ENCODE data around the gene SLC16A9. TPM values are rescaled to one million over a fixed set of nuclear protein-coding genes. Genes with fewer than 3 reads are reported as not detected.

The SLC16A9 gene
- total RNA-seq, 1 experiment from 2014 or later: 5.9 TPM

- TF ChIP-seq CTCF (IDR thresholded peaks at IDR 0.05 in 2 of 3, conservative IDR thresholded peaks at IDR 0.05 in 1 of 3; ENCODE audit: borderline replicate concordance in 1 of 3, insufficient read depth in 1 of 3, low read depth in 2 of 3, low read length in 2 of 3) (peak; percentile 52 to 62 (median 55); a peak in 5 of 6 replicates), POLR2A (IDR thresholded peaks at IDR 0.05; ENCODE audit: borderline replicate concordance, extremely low read depth, insufficient read depth, insufficient read length) (no peak), POLR2AphosphoS5 (IDR thresholded peaks at IDR 0.05; ENCODE audit: low read depth, low read length) (no peak), SRF (IDR thresholded peaks at IDR 0.05; ENCODE audit: low read depth) (no peak), ATF3 (IDR thresholded peaks at IDR 0.05) (no peak), ELF1 (IDR thresholded peaks at IDR 0.05; ENCODE audit: borderline replicate concordance, low read depth) (no peak), EZH2 (IDR thresholded peaks at IDR 0.05) (no peak), MAX (IDR thresholded peaks at IDR 0.05) (no peak), CEBPB (IDR thresholded peaks at IDR 0.05; ENCODE audit: low read depth) (no peak), SP1 (IDR thresholded peaks at IDR 0.05; ENCODE audit: low read depth) (no peak), RAD21 (IDR thresholded peaks at IDR 0.05; ENCODE audit: low read depth) (peak; percentile 63)
These were observed 87.1 kb downstream of the SLC16A9 start (continued) for GRCh38 chr10:59622320-59623132.

- Histone ChIP-seq H3K79me2 (ENCODE audit: insufficient read depth, low read length) (no peaks in the 10 kb centered on the region), H4K20me1 (ENCODE audit: insufficient read depth) (no peaks in the 10 kb centered on the region), H3K9me3 (ENCODE audit: control insufficient read depth in 1 of 2, insufficient read depth in 1 of 2, low read depth in 1 of 2, low read length in 2 of 2) (no peaks in the 10 kb centered on the region), H3K9ac (ENCODE audit: low read length) (no peak overlapping the region), H3K9me2 (ENCODE audit: insufficient read depth) (no peaks in the 10 kb centered on the region), H3K36me3 (ENCODE audit: control insufficient read depth in 1 of 2, insufficient read depth in 2 of 2, low read length in 2 of 2) (no peaks in the 10 kb centered on the region), H3K4me2 (ENCODE audit: low read length) (no peak overlapping the region), H3K4me1 (ENCODE audit: control insufficient read depth in 1 of 2, insufficient read depth in 2 of 2, low read length in 2 of 2) (no peaks in the 10 kb centered on the region), H3K4me3 (replicated peaks in 1 of 2; ENCODE audit: low read depth in 1 of 2, low read length in 2 of 2) (no peak overlapping the region), H3K27ac (ENCODE audit: low read depth, low read length) (no peak overlapping the region), H3K27me3 (ENCODE audit: insufficient read depth, low read length) (no peaks in the 10 kb centered on the region), H2AFZ (ENCODE audit: low read depth, low read length, poor library complexity, severe bottlenecking) (no peak overlapping the region)
- intact Hi-C loops (cut with micrococcal nuclease): loop anchor here (1.0 to 10.0 kb wide), 3 partner anchors 381 to 1207 kb away; no protein-coding TSS in a partner anchor
- BruUV-seq (replicated peaks): no TSS peak
- ChIA-PET POLR2A (no interaction called here), CTCF (interaction anchor here (0.7 to 2.4 kb wide), 9 partner anchors 11 to 673 kb away, joined by 3 to 12 read pairs (median 5); no protein-coding TSS in a partner anchor), RAD21 (ENCODE audit: low non-redundant PET in 1 of 2, low total read pairs in 2 of 2, uncharacterized antibody in 2 of 2, unreplicated experiment in 2 of 2) (no interaction called here)
- DNase-seq (ENCODE audit: low read depth, low spot score): no peak
- TF ChIP-seq CTCF (IDR thresholded peaks at IDR 0.05 in 2 of 3, conservative IDR thresholded peaks at IDR 0.05 in 1 of 3; ENCODE audit: borderline replicate concordance in 1 of 3, insufficient read depth in 1 of 3, low read depth in 2 of 3, low read length in 2 of 3) (no peak), CEBPB (IDR thresholded peaks at IDR 0.05; ENCODE audit: low read depth) (no peak), YY1 (IDR thresholded peaks at IDR 0.05; ENCODE audit: extremely low read depth, insufficient replicate concordance, low read depth, low read length) (no peak), EGR1 (IDR thresholded peaks at IDR 0.05; ENCODE audit: low read depth) (no peak), SP1 (IDR thresholded peaks at IDR 0.05; ENCODE audit: low read depth) (no peak), ZBTB33 (IDR thresholded peaks at IDR 0.05; ENCODE audit: extremely low read depth, insufficient replicate concordance, low read length) (no peak), MAX (IDR thresholded peaks at IDR 0.05) (no peak), POLR2AphosphoS5 (IDR thresholded peaks at IDR 0.05; ENCODE audit: low read depth, low read length) (no peak), POLR2A (IDR thresholded peaks at IDR 0.05; ENCODE audit: borderline replicate concordance, extremely low read depth, insufficient read depth, insufficient read length) (no peak)
- ATAC-seq: no peak
These were observed 87.9 kb downstream of the SLC16A9 start for GRCh38 chr10:59621771-59622170.
